Body of pancreas (tissue), 4 donors: ENCODE measurements around the gene EIF4B. TPM values are rescaled to one million over a fixed set of nuclear protein-coding genes. Genes with fewer than 3 reads are reported as not detected.

Experiments
- ATAC-seq: fragments of 150-250 bp; one replicate; pipeline ENCODE4 v1.9.1; 2016
- DNase-seq, 4 donors: peaks; one replicate each; pipeline ENCODE4 v3.0.0-alpha.2; 2019
- H3K27ac ChIP-seq, 4 donors: fragments of 200-600 bp; sonication (generic); 1 replicate in 3 of 4; 2 replicates in 1 of 4; pipeline versions ENCODE4 v1.5.1 to v1.6.1; 2016 to 2019; ENCODE audit warnings: mild to moderate bottlenecking in 1 of 4, mixed read lengths in 1 of 4, moderate library complexity in 1 of 4
- H3K27me3 ChIP-seq, 2 donors: fragments of 200-600 bp; sonication (generic); one replicate each; pipeline ENCODE4 v1.6.0; 2016; ENCODE audit warnings: mild to moderate bottlenecking in 1 of 2
- H3K36me3 ChIP-seq, 2 donors: fragments of 200-600 bp; sonication (generic); replicated peaks in 1 of 2; 2 replicates each; pipeline ENCODE4 v1.5.1; 2016; ENCODE audit warnings: low read depth in 2 of 2; ENCODE audit not compliant: insufficient read depth in 1 of 2
- H3K4me1 ChIP-seq: fragments of 200-600 bp; sonication (generic); one replicate; pipeline ENCODE4 v1.6.0; 2016
- H3K4me3 ChIP-seq, 2 donors: fragments of 200-600 bp; sonication (generic); 1 replicate in 1 of 2; 2 replicates in 1 of 2; pipeline ENCODE4 v1.5.1; 2016 to 2019
- H3K9me3 ChIP-seq, 3 donors: fragments of 200-600 bp; sonication (generic); 1 replicate in 2 of 3; 2 replicates in 1 of 3; pipeline ENCODE4 v1.5.1; 2016
- CTCF ChIP-seq, 7 experiments: fragments of 450-650 bp in 4 of 7; fragments of 200-600 bp in 3 of 7; sonication (generic) in 3 of 7; IDR thresholded peaks; one replicate each; pipeline ENCODE4 v1.5.1; 2016 to 2019; ENCODE audit warnings: antibody characterized with exemption in 7 of 7
- POLR2A ChIP-seq, 3 donors: fragments of 450-650 bp; IDR thresholded peaks; one replicate each; pipeline ENCODE4 v1.6.1; 2016; ENCODE audit warnings: antibody characterized with exemption in 3 of 3, mild to moderate bottlenecking in 2 of 3
- WGBS, 2 donors: methylation state at CpG; one replicate each; pipeline ENCODE4 v1.1.5; 2017; 5-methylcytosine and 5-hydroxymethylcytosine counted together
- intact Hi-C: fragments of 100-400 bp; cut with DNase I; formaldehyde crosslinking; loops from one replicate; pipeline ENCODE4 v1.15.1; 2023
- total RNA-seq, 2 donors: library from RNA; depleted of rRNA; stranded (reverse); fragments of >200 nt; gene quantifications; one replicate each; pipeline ENCODE4 v1.1.0, GENCODE V29; 2016

EIF4B gene
- total RNA-seq, 2 donors from 2014 or later, result 326 to 389 TPM

- no peak for TF ChIP-seq POLR2A (IDR thresholded peaks at IDR 0.05)
- TF ChIP-seq CTCF (IDR thresholded peaks at IDR 0.05), result no peak
- intact Hi-C loops, result loop anchor here (5.0 to 10.0 kb wide), 2 partner anchors 33 to 126 kb away; partner anchors contain the start of gene SOAT2
- Histone ChIP-seq H3K4me1 (peaks cover 4% of the 10 kb centered on the region), H3K4me3 (no peak overlapping the region), H3K27ac (peak overlapping the region in 1 of 4 donors; percentile 13), H3K9me3 (no peaks in the 10 kb centered on the region), H3K36me3 (peaks cover 0 to 21% of the 10 kb centered on the region in 2 donors), H3K27me3 (no peaks in the 10 kb centered on the region)
- peak in 1 of 4 donors; percentile 1 for DNase-seq
- WGBS, 2 donors, result 78% methylated on average over 15 of the region's 15 CpGs
- no peak for ATAC-seq
Observed at GRCh38 chr12:53068811-53069585, 62.7 kb downstream of the EIF4B start.

GRCh38 chr12:53069621-53070410 lies 63.6 kb downstream of the EIF4B start:
- DNase-seq, result peak in 1 of 4 donors; percentile 31
- Histone ChIP-seq H3K4me1 (peaks cover 11% of the 10 kb centered on the region), H3K4me3 (no peak overlapping the region), H3K9me3 (no peaks in the 10 kb centered on the region), H3K27me3 (no peaks in the 10 kb centered on the region), H3K27ac (peak overlapping the region in 1 of 4 donors; percentile 13), H3K36me3 (peaks cover 0 to 23% of the 10 kb centered on the region in 2 donors)
- TF ChIP-seq POLR2A (IDR thresholded peaks at IDR 0.05) (no peak), CTCF (IDR thresholded peaks at IDR 0.05) (no peak)
- ATAC-seq, result no peak
- intact Hi-C loops, result loop anchor here (5.0 to 10.0 kb wide), 2 partner anchors 32 to 125 kb away; partner anchors contain the start of gene SOAT2
- 77 to 81% methylated on average over 9 to 12 of the region's 12 CpGs for WGBS, 2 donors

- H3K9me3 ChIP-seq, result no peaks in the 10 kb centered on the region
- ATAC-seq, result no peak
Observed at GRCh38 chr12:53070877-53071492, 64.7 kb downstream of the EIF4B start.

More at GRCh38 chr12:53070877-53071492, 64.7 kb downstream of the EIF4B start:
- 87% methylated on average over 5 to 7 of the region's 7 CpGs for WGBS, 2 donors
- intact Hi-C loops, result no loop called here
- peaks cover 15% of the 10 kb centered on the region for H3K4me1 ChIP-seq
- TF ChIP-seq CTCF (IDR thresholded peaks at IDR 0.05), result no peak
- TF ChIP-seq POLR2A (IDR thresholded peaks at IDR 0.05), result no peak
- no peak for DNase-seq
- H3K27ac ChIP-seq, result peak overlapping the region in 1 of 4 donors; percentile 20
- H3K27me3 ChIP-seq, result no peaks in the 10 kb centered on the region
- H3K36me3 ChIP-seq, result peaks cover 0 to 21% of the 10 kb centered on the region in 2 donors
- H3K4me3 ChIP-seq, result no peak overlapping the region
